ENCODE data around the gene MAPK8. TPM values are rescaled to one million over a fixed set of nuclear protein-coding genes. Genes with fewer than 3 reads are reported as not detected.

MAPK8 gene
- 10 to 100 TPM; 36.1 to 51.5 (median 46.9) TPM for total RNA-seq

DNA sequence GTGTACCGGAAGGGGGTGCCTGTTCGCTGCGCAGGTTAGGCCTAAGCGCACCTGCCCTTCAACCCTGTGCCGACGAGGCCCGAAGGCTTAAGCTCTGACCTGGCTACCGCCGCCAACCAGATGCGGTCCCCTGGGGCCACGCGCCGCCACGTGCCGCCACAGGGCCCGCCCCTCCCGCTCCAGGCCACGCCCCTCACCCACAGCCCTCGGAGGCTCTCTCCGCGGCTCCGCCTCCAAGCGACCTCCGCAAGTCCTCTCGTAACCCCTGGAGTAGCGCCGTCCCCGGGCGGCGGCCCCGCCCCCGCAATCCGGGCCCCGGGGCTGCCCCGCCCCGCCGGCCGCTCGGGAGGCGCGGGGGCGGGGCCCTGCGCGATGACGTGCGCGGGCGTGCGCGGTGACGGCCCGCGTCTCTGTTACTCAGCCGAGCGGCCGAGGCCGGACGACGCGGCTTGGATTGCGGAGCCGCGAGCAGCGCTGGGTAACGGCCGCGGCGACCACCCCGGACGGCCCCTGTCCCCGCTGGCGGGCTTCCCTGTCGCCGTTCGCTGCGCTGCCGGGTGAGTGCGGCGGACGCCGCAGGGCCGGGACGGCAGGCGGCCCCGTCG, at the start of gene MAPK8:
TSS of gene MAPK8 (plus strand) at position 413 of the 605 bp plus-strand sequence. CDS start 94,984 bp downstream, outside the sequence.
- DNase-seq (ENCODE audit: low spot score) = peak; percentile 65

DNA sequence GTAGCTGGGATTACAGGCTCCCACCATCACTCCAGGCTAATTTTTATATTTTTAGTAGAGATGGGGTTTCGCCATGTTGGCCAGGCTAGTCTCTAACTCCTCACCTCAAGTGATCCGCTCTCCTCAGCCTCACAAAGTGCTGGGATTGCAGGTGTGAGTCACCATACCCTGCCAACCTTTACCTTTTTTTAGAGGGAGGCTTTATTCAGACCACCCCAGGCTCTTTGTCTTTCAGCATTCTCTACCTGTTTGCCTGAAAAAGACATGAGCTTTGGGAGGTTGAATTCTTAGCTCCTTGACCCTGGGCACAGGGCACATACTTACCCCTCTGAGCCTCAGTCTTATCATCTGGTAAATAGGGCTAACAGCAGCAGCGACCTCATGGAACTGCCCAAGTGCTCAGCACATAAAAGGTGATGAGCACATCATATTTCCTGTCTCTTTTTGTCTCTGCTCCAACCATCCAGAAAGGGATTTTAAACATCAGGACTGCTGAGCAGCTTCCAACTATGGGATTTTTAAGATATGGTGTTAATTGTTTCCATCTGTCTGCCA, 49.0 kb upstream of the MAPK8 start:
- TF ChIP-seq, protein P1, sequence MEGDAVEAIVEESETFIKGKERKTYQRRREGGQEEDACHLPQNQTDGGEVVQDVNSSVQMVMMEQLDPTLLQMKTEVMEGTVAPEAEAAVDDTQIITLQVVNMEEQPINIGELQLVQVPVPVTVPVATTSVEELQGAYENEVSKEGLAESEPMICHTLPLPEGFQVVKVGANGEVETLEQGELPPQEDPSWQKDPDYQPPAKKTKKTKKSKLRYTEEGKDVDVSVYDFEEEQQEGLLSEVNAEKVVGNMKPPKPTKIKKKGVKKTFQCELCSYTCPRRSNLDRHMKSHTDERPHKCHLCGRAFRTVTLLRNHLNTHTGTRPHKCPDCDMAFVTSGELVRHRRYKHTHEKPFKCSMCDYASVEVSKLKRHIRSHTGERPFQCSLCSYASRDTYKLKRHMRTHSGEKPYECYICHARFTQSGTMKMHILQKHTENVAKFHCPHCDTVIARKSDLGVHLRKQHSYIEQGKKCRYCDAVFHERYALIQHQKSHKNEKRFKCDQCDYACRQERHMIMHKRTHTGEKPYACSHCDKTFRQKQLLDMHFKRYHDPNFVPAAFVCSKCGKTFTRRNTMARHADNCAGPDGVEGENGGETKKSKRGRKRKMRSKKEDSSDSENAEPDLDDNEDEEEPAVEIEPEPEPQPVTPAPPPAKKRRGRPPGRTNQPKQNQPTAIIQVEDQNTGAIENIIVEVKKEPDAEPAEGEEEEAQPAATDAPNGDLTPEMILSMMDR (IDR thresholded peaks at IDR 0.05) = no peak
- DNase-seq (ENCODE audit: low spot score) (no peak), ATAC-seq (ENCODE audit: low FRiP score) (no peak)

More for the DNA sequence above, at the start of gene MAPK8:
- TF ChIP-seq, protein P1 (IDR thresholded peaks at IDR 0.05) = no peak
- peak; percentile 96 for ATAC-seq (ENCODE audit: low FRiP score)

DNA sequence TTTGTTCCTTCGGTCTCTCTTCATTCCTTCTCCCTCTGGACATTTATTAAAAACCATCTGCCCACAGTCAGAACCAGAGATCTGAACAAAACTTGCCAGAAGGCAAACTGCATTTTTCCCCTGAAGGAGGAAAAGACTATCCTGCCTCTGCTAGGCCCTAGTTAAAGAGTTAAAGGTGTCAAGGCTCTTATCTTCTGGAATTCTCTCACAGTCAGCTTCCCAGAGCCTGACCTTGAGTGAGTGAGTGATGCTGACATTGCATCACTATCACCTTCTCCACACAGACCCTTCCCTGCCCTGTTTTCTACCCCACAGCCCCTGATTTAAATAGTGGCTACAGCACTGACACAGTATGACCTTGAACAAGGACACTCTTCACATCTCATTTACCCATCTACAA, 48.4 kb upstream of the MAPK8 start:
- TF ChIP-seq, protein P1 (IDR thresholded peaks at IDR 0.05) = no peak
- DNase-seq (ENCODE audit: low spot score) (no peak), ATAC-seq (ENCODE audit: low FRiP score) (no peak)

DNA sequence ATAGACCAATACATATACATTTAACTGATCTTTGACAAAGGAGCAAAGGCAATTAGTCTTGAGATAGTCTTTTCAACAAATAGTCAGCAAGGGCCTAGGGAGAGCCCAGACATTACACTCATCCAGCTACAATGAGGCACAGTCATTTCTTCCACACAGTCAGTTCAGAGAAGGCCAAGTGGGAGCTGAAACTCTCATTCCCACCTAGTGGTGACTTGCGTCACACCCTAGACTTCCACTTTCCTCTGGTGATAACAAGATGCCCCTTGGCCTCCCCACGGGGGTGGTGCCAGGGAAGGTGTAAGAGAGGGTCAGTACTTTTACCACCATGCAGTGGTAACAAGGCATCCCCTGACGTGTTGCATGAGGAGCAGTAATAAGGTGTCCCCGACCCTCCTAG, 39.9 kb upstream of the MAPK8 start:
- TF ChIP-seq, protein P1 (IDR thresholded peaks at IDR 0.05) = no peak
- DNase-seq (ENCODE audit: low spot score) (no peak), ATAC-seq (ENCODE audit: low FRiP score) (no peak)

DNA sequence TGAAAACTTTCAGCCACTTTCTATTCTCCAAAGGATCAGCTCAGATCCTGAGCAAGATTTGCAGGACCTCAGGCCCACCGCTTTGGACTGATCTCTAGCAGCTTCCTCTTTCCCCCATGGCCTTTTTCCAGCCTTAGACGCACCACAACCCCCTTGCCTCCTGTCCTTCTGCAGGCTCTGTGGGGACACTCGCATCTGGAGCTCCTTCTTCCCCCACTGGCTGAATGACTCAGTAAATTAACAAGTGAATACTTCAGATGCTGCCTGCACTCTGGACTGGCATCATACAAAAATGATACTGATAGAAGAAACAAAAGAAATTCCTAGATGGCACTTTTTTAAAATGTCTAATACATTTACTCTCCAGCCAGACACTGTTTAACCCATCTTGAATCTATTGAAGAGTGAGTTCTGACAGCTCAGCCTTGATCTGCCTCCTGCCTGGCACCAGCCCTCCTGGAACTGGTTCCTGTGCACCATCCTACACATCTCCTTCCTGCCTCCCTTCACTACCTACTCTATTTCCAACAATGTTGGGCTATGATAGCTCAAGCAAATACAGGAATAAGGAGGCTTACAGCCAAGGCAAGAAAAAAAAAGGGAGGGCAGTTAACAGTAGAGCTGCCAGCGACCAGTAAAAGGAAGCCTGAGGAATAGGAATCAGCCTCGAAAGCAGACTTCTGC, 35.3 kb upstream of the MAPK8 start:
- ATAC-seq (ENCODE audit: low FRiP score) = peak; percentile 82
- no peak for DNase-seq (ENCODE audit: low spot score)
- TF ChIP-seq, protein P1 (IDR thresholded peaks at IDR 0.05) = no peak

DNA sequence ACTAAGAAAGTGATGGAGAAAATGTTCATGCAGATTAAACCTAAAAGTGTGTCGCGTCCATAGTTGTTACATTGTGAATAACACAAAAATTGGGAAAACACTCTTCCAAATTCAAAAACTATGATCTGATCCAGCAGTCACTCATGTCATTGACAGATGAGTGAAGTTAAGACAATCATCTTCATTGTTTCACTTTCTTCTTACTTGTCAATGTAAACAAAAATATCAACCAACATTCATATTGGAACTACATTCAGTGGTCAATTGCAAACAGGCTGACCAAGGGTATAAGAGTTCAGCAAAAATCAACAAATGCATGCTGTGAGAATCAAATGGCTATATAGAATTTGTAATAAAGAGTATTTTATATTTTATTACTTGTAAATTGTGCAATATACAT, 33.8 kb upstream of the MAPK8 start:
- DNase-seq (ENCODE audit: low spot score) (no peak), ATAC-seq (ENCODE audit: low FRiP score) (no peak)
- TF ChIP-seq, protein P1 (IDR thresholded peaks at IDR 0.05) = no peak
